Endodermal cell (in vitro differentiated cells): ENCODE results near the gene G0S2. TPM values are rescaled to one million over a fixed set of nuclear protein-coding genes. Genes with fewer than 3 reads are reported as not detected.

Experiments used
- DNase-seq: peaks from one replicate; pipeline ENCODE4 v3.0.0-alpha.2; 2017
- H3K27ac ChIP-seq: 2 replicates; pipeline ENCODE4 v1.5.1; 2013; ENCODE audit warnings: mild to moderate bottlenecking, low read depth, low read length, moderate library complexity
- H3K27me3 ChIP-seq: 2 replicates; pipeline ENCODE4 v1.6.1; 2013; ENCODE audit warnings: mild to moderate bottlenecking, low read length, moderate library complexity; ENCODE audit not compliant: insufficient read depth, control insufficient read depth, poor library complexity, severe bottlenecking
- H3K36me3 ChIP-seq: 2 replicates; pipeline ENCODE4 v1.7.0; 2013; ENCODE audit warnings: mild to moderate bottlenecking, low read length, moderate library complexity; ENCODE audit not compliant: control insufficient read depth, insufficient read depth
- H3K4me1 ChIP-seq: one replicate; pipeline ENCODE4 v1.7.0; 2013; ENCODE audit warnings: low read length; ENCODE audit not compliant: control insufficient read depth, insufficient read depth
- H3K4me3 ChIP-seq: 2 replicates; pipeline ENCODE4 v1.5.1; 2013; ENCODE audit warnings: mild to moderate bottlenecking, low read length, moderate library complexity
- H3K9ac ChIP-seq: 2 replicates; pipeline ENCODE4 v1.6.1; 2013; ENCODE audit warnings: mild to moderate bottlenecking, low read length, moderate library complexity; ENCODE audit not compliant: poor library complexity, severe bottlenecking; ENCODE audit errors: extremely low read depth
- H3K9me3 ChIP-seq: 2 replicates; pipeline ENCODE4 v1.6.1; 2013; ENCODE audit warnings: mild to moderate bottlenecking, low read length, moderate library complexity; ENCODE audit not compliant: control insufficient read depth
- H3K27ac Mint-ChIP-seq: 2 replicates; pipeline ENCODE4 v1.8.0; 2020; ENCODE audit warnings: mixed read lengths
- H3K27me3 Mint-ChIP-seq: 2 replicates; pipeline ENCODE4 v1.8.0; 2021; ENCODE audit warnings: mild to moderate bottlenecking, mixed read lengths; ENCODE audit not compliant: insufficient read depth
- H3K36me3 Mint-ChIP-seq: 2 replicates; pipeline ENCODE4 v1.8.0; 2020; ENCODE audit warnings: low read depth, mixed read lengths
- H3K4me1 Mint-ChIP-seq: 2 replicates; pipeline ENCODE4 v1.8.0; 2020; ENCODE audit warnings: mixed read lengths
- H3K4me3 Mint-ChIP-seq: 2 replicates; pipeline ENCODE4 v1.8.0; 2020; ENCODE audit warnings: mild to moderate bottlenecking, moderate library complexity, mixed read lengths
- H3K9me3 Mint-ChIP-seq: 2 replicates; pipeline ENCODE4 v1.8.0; 2020; ENCODE audit warnings: mild to moderate bottlenecking, mixed read lengths
- CTCF ChIP-seq: fragments of 200-600 bp; sonication (generic); conservative IDR thresholded peaks from 2 replicates; pipeline ENCODE4 v1.5.0; 2021; ENCODE audit warnings: antibody characterized with exemption, mild to moderate bottlenecking
- WGBS, 2 experiments: methylation state at CpG; one replicate each; pipeline versions ENCODE4 v1.1.5 to v1.1.7; 2013; ENCODE audit warnings: missing lambda C conversion rate in 2 of 2, mixed read lengths in 1 of 2; ENCODE audit not compliant: insufficient coverage in 1 of 2, insufficient read length in 1 of 2; 5-methylcytosine and 5-hydroxymethylcytosine counted together
- total RNA-seq, 2 donors: library from RNA; stranded (reverse); fragmentation: NEBNext Ultra II Directional in 1 of 2; extraction: Animal tissue kit (Norgen Biotek cat#: 25700) in 1 of 2; gene quantifications; 2 replicates in 1 of 2; 3 replicates in 1 of 2; pipeline ENCODE4 v1.2.1, GENCODE V29; 2021

G0S2 gene
- total RNA-seq, 2 donors from 2014 or later = not detected

GRCh38 chr1:209634005-209634737 lies 41.0 kb upstream of the G0S2 start:
- Histone ChIP-seq H3K27ac (no peak overlapping the region), H3K27me3 (peaks cover 2% of the 10 kb centered on the region), H3K9ac (no peak overlapping the region), H3K4me1 (no peaks in the 10 kb centered on the region), H3K9me3 (no peaks in the 10 kb centered on the region), H3K36me3 (no peaks in the 10 kb centered on the region), H3K4me3 (no peak overlapping the region)
- peaks cover 11% of the 10 kb centered on the region for H3K27me3 Mint-ChIP-seq
- 92 to 94% methylated on average over 9 to 20 of the region's 20 CpGs for WGBS, 2 experiments
- H3K36me3 Mint-ChIP-seq = no peaks in the 10 kb centered on the region
- no peak for DNase-seq
- H3K4me3 Mint-ChIP-seq = no peak overlapping the region
- no peaks in the 10 kb centered on the region for H3K4me1 Mint-ChIP-seq
- TF ChIP-seq CTCF = no peak
- no peaks in the 10 kb centered on the region for H3K9me3 Mint-ChIP-seq
- H3K27ac Mint-ChIP-seq = no peak overlapping the region

- DNase-seq = no peak
- no peak for TF ChIP-seq CTCF
- WGBS, 2 experiments = 79 to 85% methylated on average over 5 of the region's 5 CpGs
These were observed 39.4 kb upstream of the G0S2 start for GRCh38 chr1:209635850-209636249.

GRCh38 chr1:209641832-209642172 lies 33.4 kb upstream of the G0S2 start:
- TF ChIP-seq CTCF = no peak
- no peaks in the 10 kb centered on the region for H3K4me1 Mint-ChIP-seq
- Histone ChIP-seq H3K9me3 (no peaks in the 10 kb centered on the region), H3K36me3 (no peaks in the 10 kb centered on the region), H3K9ac (no peak overlapping the region), H3K4me3 (no peak overlapping the region), H3K27me3 (no peaks in the 10 kb centered on the region), H3K27ac (no peak overlapping the region), H3K4me1 (no peaks in the 10 kb centered on the region)
- no peaks in the 10 kb centered on the region for H3K9me3 Mint-ChIP-seq
- no peak for DNase-seq
- no peaks in the 10 kb centered on the region for H3K36me3 Mint-ChIP-seq
- H3K4me3 Mint-ChIP-seq = no peak overlapping the region
- 40 to 90% methylated on average over 1 to 4 of the region's 5 CpGs for WGBS, 2 experiments
- peaks cover 5% of the 10 kb centered on the region for H3K27me3 Mint-ChIP-seq
- no peak overlapping the region for H3K27ac Mint-ChIP-seq

More at GRCh38 chr1:209635850-209636249, 39.4 kb upstream of the G0S2 start:
- H3K4me1 ChIP-seq = no peaks in the 10 kb centered on the region
- no peaks in the 10 kb centered on the region for H3K9me3 ChIP-seq
- H3K36me3 Mint-ChIP-seq = no peaks in the 10 kb centered on the region
- no peak overlapping the region for H3K27ac Mint-ChIP-seq
- no peaks in the 10 kb centered on the region for H3K9me3 Mint-ChIP-seq
- H3K27me3 Mint-ChIP-seq = peaks cover 5% of the 10 kb centered on the region
- no peak overlapping the region for H3K9ac ChIP-seq
- no peaks in the 10 kb centered on the region for H3K36me3 ChIP-seq
- H3K4me3 ChIP-seq = no peak overlapping the region
- no peaks in the 10 kb centered on the region for H3K27me3 ChIP-seq
- H3K4me1 Mint-ChIP-seq = no peaks in the 10 kb centered on the region
- H3K4me3 Mint-ChIP-seq = no peak overlapping the region
- H3K27ac ChIP-seq = no peak overlapping the region
